Breast epithelium (tissue), 3 donors: ENCODE measurements around the gene TOMM70.

Experiments used
- CTCF ChIP-seq, 3 donors: fragments of 450-650 bp; IDR thresholded peaks; one replicate each; pipeline ENCODE4 v1.5.1; 2016 to 2017; ENCODE audit warnings: antibody characterized with exemption in 3 of 3, mild to moderate bottlenecking in 3 of 3, moderate library complexity in 3 of 3
- POLR2A ChIP-seq: fragments of 450-650 bp; IDR thresholded peaks from one replicate; pipeline ENCODE4 v1.6.1; 2016; ENCODE audit warnings: antibody characterized with exemption, mild to moderate bottlenecking, moderate library complexity
- POLR2AphosphoS5 ChIP-seq, 3 donors: sonication (generic); formaldehyde crosslinking; IDR thresholded peaks; one replicate each; pipeline ENCODE4 v1.6.1; 2017; ENCODE audit warnings: antibody characterized with exemption in 3 of 3

GRCh38 chr3:100340527-100340926, 60.4 kb downstream of the TOMM70 start:
- TF ChIP-seq POLR2A (no peak), CTCF (IDR thresholded peaks at IDR 0.05) (no peak), POLR2AphosphoS5 (IDR thresholded peaks at IDR 0.05) (no peak)
